BLaER1 (cell line): ENCODE data around the gene OSBPL5.

Experiments
- H3K27ac ChIP-seq: shearing (Covaris generic); formaldehyde crosslinking; 2 replicates; pipeline ENCODE4 v1.8.1; 2022
- H3K27me3 ChIP-seq: shearing (Covaris generic); formaldehyde crosslinking; 2 replicates; pipeline ENCODE4 v1.8.1; 2022
- H3K36me3 ChIP-seq: shearing (Covaris generic); formaldehyde crosslinking; 2 replicates; pipeline ENCODE4 v1.8.1; 2022
- H3K4me1 ChIP-seq: shearing (Covaris generic); formaldehyde crosslinking; 2 replicates; pipeline ENCODE4 v1.8.1; 2022
- H3K4me2 ChIP-seq: shearing (Covaris generic); formaldehyde crosslinking; 2 replicates; pipeline ENCODE4 v1.8.1; 2022
- H3K4me3 ChIP-seq: shearing (Covaris generic); formaldehyde crosslinking; 2 replicates; pipeline ENCODE4 v1.8.1; 2022
- H3K9ac ChIP-seq: shearing (Covaris generic); formaldehyde crosslinking; 2 replicates; pipeline ENCODE4 v1.8.1; 2022
- H3K9me3 ChIP-seq: shearing (Covaris generic); formaldehyde crosslinking; 2 replicates; pipeline ENCODE4 v1.8.1; 2022
- H4K20me1 ChIP-seq: shearing (Covaris generic); formaldehyde crosslinking; 2 replicates; pipeline ENCODE4 v1.8.1; 2022
- Cebpa-rat ChIP-seq: shearing (Covaris generic); IDR thresholded peaks from 2 replicates; pipeline ENCODE4 v1.8.1; 2022

OSBPL5 gene

DNA sequence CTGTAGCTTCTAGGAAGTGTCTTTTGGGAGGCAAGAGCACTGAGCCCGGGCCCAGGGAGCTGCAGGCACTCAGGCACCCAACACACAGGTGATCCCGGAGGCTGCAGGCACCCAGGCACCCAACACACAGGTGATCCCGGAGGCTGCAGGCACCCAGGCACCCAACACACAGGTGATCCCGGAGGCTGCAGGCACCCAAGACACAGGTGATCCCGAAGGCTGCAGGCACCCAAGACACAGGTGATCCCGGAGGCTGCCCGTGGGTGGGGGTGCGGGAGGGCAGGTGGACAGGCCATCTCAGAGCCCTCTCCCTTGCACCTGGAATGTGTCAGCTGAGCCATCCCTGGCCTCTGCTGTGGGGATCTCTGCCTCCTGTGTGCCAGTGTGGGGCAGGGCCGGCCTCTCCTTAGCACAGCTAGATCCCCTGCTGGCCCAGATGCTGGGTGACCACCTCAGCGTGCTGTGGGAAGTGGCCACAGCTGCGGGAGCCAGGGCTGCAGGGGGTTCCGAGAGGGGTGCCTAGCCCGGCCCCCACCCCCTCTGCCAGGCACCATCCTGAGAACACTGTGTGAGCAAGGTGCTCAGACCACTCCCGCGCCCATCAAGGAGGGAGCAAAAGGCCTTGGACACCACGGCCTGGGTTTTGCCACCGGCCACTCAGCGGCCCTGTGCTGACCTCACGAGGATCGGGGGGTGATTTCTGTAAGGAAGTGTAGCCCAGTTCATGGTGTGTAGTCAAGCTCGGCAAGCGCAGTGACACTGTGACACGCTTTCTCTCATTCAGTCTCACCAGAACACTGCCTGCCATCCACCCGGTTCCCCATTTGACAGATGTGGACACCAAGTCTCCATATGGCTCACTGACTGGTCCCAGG lies 39.3 kb upstream of the OSBPL5 start:
- H3K4me1 ChIP-seq: peaks cover 42% of the 10 kb centered on the region
- H3K27me3 ChIP-seq: peaks cover 51% of the 10 kb centered on the region
- H3K4me2 ChIP-seq: no peak overlapping the region
- no peak overlapping the region for H3K4me3 ChIP-seq
- no peaks in the 10 kb centered on the region for H3K9me3 ChIP-seq
- H3K9ac ChIP-seq: no peak overlapping the region
- H4K20me1 ChIP-seq: peaks cover 15% of the 10 kb centered on the region
- H3K27ac ChIP-seq: no peak overlapping the region
- no peak for TF ChIP-seq Cebpa-rat
- no peaks in the 10 kb centered on the region for H3K36me3 ChIP-seq

DNA sequence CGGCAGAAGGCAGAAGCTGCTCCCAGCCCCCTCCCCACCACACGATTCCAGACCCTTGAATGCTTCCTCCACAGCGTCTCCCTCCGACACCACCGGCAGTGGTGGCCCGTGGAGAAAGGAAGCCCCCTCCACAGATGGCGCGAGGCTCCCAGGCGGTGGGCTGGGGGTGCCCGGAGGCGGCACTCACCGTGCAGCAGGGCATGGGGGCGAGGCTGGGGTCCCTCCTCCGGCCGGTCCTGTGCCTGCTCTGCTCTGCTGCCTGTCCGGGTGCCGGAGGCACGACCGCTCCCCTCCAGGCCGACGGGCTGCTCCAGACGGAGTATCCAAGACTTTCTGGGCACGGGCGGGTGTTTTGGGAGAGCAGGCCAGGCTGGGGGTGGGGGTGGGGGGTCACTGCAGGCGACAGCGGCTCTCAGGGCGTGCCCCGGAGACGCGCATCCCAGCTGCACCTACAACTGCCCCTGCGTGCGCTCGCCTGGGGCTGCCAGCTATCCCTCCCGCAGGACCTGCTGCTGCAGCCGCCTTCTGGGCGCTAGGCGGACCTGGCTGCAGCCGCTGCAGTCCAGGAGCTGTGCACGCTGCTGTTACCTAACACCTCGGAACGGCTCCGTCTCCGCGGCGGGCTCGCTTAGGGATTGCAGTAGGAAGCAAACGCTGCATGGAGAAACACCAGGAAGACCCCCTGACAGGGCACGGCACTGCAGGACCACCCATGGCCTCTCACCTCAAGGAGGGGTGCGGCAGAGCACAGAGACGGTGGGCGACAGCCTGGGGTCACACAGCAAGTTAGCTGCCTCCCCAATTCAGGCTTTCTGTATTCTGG lies 38.3 kb upstream of the OSBPL5 start:
- TF ChIP-seq Cebpa-rat: no peak
- peak overlapping the region; percentile 45 for H3K4me2 ChIP-seq
- no peak overlapping the region for H3K9ac ChIP-seq
- peaks cover 51% of the 10 kb centered on the region for H3K27me3 ChIP-seq
- no peaks in the 10 kb centered on the region for H3K9me3 ChIP-seq
- H3K36me3 ChIP-seq: no peaks in the 10 kb centered on the region
- no peak overlapping the region for H3K27ac ChIP-seq
- H3K4me1 ChIP-seq: peaks cover 33% of the 10 kb centered on the region
- no peak overlapping the region for H3K4me3 ChIP-seq
- peaks cover 15% of the 10 kb centered on the region for H4K20me1 ChIP-seq

DNA sequence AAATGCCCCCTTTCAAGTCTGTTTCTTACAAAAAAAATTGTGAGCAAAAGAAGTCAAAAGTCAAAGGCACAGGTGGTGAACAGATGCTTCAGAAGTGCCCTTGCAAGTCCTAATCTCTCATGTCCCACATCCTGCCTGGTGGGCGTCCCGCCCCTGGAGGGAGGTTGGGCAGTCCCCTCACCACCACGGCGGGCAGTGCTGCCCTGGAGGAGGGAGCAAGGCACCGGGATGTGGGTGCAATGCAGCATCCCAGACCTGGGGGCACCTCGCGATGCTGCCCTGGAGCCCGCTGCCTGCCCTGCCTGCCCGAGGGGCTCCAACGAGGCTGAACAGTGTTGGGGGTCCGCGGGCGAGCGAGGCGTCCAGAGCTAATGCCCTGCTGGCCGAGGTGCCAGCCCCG lies 37.6 kb upstream of the OSBPL5 start:
- Histone ChIP-seq H3K9me3 (no peaks in the 10 kb centered on the region), H4K20me1 (peaks cover 15% of the 10 kb centered on the region), H3K9ac (no peak overlapping the region), H3K4me2 (peak overlapping the region; percentile 45), H3K27me3 (peaks cover 51% of the 10 kb centered on the region), H3K4me1 (peaks cover 37% of the 10 kb centered on the region), H3K36me3 (no peaks in the 10 kb centered on the region), H3K4me3 (no peak overlapping the region), H3K27ac (no peak overlapping the region)
- no peak for TF ChIP-seq Cebpa-rat

DNA sequence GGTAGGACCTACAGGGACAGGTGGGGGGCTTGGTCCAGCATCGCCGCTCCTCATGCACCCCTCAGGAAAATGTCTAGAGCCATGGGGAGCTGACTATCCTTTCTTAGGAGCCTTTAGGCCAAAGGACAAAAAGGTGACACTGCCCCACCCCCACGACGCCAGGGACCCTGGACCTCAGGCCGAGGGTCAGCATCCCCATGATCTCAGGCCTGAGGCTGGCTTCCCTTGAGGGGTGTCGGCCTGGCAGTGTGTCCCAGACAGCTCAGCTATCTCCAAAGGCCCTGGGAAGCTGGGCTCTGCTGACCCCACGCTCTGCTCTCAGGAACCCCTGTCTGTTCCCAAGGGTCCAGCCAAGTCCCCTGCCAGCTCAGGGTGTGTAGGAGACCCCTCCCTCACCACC lies 37.2 kb upstream of the OSBPL5 start:
- no peak overlapping the region for H3K27ac ChIP-seq
- H3K4me1 ChIP-seq: peaks cover 41% of the 10 kb centered on the region
- peaks cover 51% of the 10 kb centered on the region for H3K27me3 ChIP-seq
- no peak overlapping the region for H3K4me2 ChIP-seq
- H4K20me1 ChIP-seq: peaks cover 15% of the 10 kb centered on the region
- H3K4me3 ChIP-seq: no peak overlapping the region
- no peak overlapping the region for H3K9ac ChIP-seq
- TF ChIP-seq Cebpa-rat: no peak
- H3K9me3 ChIP-seq: no peaks in the 10 kb centered on the region
- no peaks in the 10 kb centered on the region for H3K36me3 ChIP-seq

DNA sequence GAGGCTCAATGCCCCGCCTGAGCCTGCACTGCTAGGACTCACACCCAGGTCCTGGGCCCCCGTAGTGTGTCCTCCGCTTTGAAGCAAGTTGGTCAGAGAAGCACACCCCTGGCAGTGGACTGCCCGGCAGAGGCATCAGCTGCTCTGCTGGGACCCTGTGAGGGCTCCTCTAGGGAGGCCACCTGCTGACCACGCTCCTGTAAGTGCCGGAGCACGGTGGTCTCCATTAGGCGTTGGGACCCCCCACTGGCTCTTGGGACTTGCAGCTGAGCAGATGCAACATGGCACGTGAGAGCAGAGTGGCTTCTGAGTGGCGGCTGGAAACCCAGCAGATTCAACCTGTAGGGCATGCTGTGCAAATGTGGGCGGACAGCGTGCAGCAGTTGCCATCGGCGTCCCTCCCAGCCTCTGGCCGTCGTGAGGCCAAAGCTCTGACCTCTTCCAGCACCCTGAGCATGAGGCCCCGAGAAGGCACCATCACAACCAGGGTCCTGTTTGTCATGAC lies 36.6 kb upstream of the OSBPL5 start:
- Histone ChIP-seq H3K4me1 (peaks cover 43% of the 10 kb centered on the region), H3K4me2 (no peak overlapping the region), H3K4me3 (no peak overlapping the region), H3K9ac (no peak overlapping the region), H3K27ac (no peak overlapping the region), H3K9me3 (no peaks in the 10 kb centered on the region), H3K36me3 (no peaks in the 10 kb centered on the region), H4K20me1 (peaks cover 15% of the 10 kb centered on the region), H3K27me3 (peaks cover 51% of the 10 kb centered on the region)
- TF ChIP-seq Cebpa-rat: no peak

DNA sequence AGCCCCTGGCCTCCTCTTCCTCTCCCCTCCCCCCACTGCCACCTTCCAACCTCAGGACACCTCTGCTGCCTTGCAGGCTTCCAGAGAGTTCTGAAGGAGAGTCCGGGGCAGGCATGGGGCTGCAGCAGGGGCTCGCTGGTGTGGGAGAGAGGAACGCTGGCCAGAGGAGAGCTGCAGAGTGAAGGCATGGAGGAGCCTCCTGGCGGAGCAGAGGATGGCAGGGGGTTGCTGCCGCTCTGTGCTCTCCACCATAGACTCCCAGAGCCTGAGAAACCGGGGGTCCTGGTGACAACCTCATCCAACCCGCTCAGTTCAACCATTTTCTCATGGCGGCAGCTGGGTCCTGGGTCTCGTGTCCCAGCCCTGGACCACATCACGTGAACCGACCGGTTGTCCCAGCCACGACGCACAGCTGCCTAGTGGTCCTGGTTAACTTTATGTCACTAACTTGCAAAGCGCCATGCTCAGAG lies 36.0 kb upstream of the OSBPL5 start:
- Histone ChIP-seq H3K27me3 (peaks cover 51% of the 10 kb centered on the region), H4K20me1 (peaks cover 15% of the 10 kb centered on the region), H3K4me3 (no peak overlapping the region), H3K4me2 (no peak overlapping the region), H3K27ac (no peak overlapping the region), H3K9ac (no peak overlapping the region), H3K4me1 (peaks cover 41% of the 10 kb centered on the region), H3K9me3 (no peaks in the 10 kb centered on the region), H3K36me3 (no peaks in the 10 kb centered on the region)
- TF ChIP-seq Cebpa-rat: no peak

DNA sequence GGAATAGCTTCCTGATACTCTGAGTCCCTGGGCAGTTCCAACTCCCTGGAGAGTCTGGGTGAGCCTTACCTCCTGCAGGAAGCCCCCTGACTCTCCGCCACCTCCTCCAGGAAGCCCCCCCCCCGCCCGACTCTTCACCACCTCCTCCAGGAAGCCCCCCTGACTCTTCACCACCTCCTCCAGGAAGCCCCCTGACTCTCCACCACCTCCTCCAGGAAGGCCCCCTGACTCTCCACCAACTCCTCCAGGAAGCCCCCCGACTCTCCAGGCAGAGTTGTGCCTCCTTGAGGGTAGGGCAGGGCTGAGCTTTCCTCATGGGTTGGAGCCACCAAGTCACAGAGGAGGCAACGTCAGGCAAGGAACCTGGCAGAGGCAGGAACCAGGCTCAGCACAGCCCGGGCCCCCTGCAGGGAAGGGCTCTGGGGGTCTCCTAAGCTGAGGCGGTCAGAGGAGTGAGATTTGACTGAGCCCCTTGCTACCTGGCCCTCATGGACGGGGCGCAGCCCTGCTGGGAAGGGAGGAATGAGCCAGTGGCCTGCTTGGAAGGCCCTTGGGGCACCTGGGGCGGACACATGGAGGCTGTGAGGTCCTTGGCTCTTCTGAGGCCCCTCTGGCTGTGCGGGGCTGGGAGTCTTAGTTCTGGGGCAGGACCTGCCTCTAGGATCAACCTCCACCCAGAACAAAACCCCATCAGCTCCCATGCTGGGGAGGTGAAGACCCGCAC lies 35.4 kb upstream of the OSBPL5 start:
- Histone ChIP-seq H3K9me3 (no peaks in the 10 kb centered on the region), H3K4me2 (no peak overlapping the region), H3K9ac (no peak overlapping the region), H3K27ac (no peak overlapping the region), H3K27me3 (peaks cover 50% of the 10 kb centered on the region), H3K36me3 (no peaks in the 10 kb centered on the region), H3K4me3 (no peak overlapping the region), H3K4me1 (peaks cover 38% of the 10 kb centered on the region), H4K20me1 (peaks cover 15% of the 10 kb centered on the region)
- no peak for TF ChIP-seq Cebpa-rat

DNA sequence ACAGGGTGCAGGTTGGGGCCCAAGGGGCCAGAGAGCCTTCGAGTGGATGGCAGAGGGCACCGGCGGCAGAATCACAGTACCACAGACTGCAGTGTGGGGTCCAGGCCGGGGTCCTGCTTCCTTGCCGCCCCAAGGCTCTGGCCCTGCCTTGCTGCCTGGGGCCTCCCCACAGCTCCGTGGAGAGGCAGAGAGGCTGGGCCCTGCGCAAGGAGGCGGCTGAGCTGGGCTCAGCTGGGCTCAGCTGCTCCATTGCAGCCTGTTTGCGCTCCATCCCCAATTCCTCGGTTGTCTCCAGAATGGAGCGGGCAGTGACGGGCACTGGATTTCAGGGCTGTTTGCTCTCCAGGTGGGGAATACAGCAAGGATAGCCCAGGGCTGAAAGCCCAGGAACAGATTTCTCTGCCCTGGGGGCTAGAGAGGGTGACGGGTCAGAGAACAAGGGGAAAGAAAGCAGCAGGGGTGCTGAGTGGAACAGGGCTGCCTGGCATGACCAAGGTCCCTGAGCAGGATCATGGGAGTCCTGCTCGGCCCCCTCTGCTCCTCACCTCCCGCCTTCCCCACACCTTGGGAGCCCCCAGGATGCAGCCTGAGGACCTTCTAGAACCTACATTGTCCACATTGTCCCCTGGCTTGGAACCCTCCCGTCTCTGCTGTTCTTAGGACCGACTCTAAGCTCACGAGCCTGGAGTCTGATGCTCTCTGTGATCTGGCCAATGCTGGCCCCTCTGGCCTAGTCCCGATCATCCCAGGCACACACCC lies 34.6 kb upstream of the OSBPL5 start:
- Histone ChIP-seq H3K36me3 (no peaks in the 10 kb centered on the region), H3K9ac (no peak overlapping the region), H3K27me3 (peaks cover 42% of the 10 kb centered on the region), H3K4me3 (no peak overlapping the region), H4K20me1 (peaks cover 15% of the 10 kb centered on the region), H3K27ac (no peak overlapping the region), H3K9me3 (no peaks in the 10 kb centered on the region), H3K4me1 (peaks cover 33% of the 10 kb centered on the region), H3K4me2 (no peak overlapping the region)
- TF ChIP-seq Cebpa-rat: no peak

DNA sequence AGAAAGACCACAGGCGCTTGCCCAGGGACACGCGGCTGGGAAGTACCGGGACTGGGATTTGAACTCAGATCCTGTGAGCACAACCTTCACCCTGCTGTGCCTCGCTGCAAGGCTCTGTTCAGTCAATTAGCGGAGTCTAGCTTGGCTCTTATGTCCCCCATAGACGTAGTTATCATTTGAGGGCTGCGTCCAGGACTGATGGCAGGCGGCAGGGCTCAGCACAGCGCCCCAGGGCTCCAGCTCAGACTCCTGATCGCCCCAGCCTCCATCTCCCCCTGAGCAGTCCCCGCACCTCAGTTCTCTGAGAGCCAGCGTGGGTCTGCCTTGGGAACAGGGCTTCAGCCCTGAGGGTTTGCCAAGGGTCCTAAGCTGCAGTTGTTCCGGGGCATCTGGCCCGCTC lies 33.7 kb upstream of the OSBPL5 start:
- Histone ChIP-seq H3K4me1 (peaks cover 33% of the 10 kb centered on the region), H3K27me3 (peaks cover 33% of the 10 kb centered on the region), H4K20me1 (peaks cover 15% of the 10 kb centered on the region), H3K9ac (no peak overlapping the region), H3K9me3 (no peaks in the 10 kb centered on the region), H3K36me3 (no peaks in the 10 kb centered on the region), H3K27ac (no peak overlapping the region), H3K4me2 (no peak overlapping the region), H3K4me3 (no peak overlapping the region)
- TF ChIP-seq Cebpa-rat: no peak
